HCT116 (cell line): ENCODE results near the gene IFT122. TPM values are rescaled to one million over a fixed set of nuclear protein-coding genes. Genes with fewer than 3 reads are reported as not detected.

Experiments used
- ATAC-seq: fragments of 200-7000 bp; cut with Tn5 transposase; 2 replicates; pipeline ENCODE4 v1.9.1; 2020; ENCODE audit warnings: mild to moderate bottlenecking, moderate library complexity
- BruUV-seq: library from RNA; stranded (reverse); fragments of 400-500 nt; replicated peaks from 2 replicates; lab custom pipeline; 2021; lab: Mats Ljungman, UMichigan
- CTCF ChIA-PET: fragments of 300-600 bp; sonication (Branson Sonifier 250); formaldehyde crosslinking; loops from one replicate; lab custom pipeline; 2021; ENCODE audit warnings: antibody characterized with exemption; lab: Charles Lee
- POLR2A ChIA-PET: fragments of 300-600, 350-600 bp; sonication (Branson Sonifier 250); formaldehyde crosslinking; loops from one replicate; lab custom pipeline; 2021; ENCODE audit warnings: antibody characterized with exemption; lab: Charles Lee
- RAD21 ChIA-PET, 2 experiments: fragments of 300-600 bp; sonication (Branson Sonifier 250); formaldehyde crosslinking; loops; one replicate each; lab custom pipeline; 2023; ENCODE audit warnings: low total read pairs in 2 of 2; ENCODE audit not compliant: uncharacterized antibody in 2 of 2, unreplicated experiment in 2 of 2, low non-redundant PET in 1 of 2; lab: Charles Lee
- DNase-seq: peaks from one replicate; pipeline ENCODE4 v3.0.0-alpha.2; 2010; ENCODE audit warnings: low read depth, low spot score
- H2AFZ ChIP-seq: fragments of 200-600 bp; shearing (Covaris generic), sonication (generic); 2 replicates; pipeline ENCODE4 v1.6.1; 2017; ENCODE audit warnings: low read depth, mixed run types, mixed read lengths, antibody characterized with exemption, low read length; ENCODE audit not compliant: poor library complexity, severe bottlenecking
- H3K27ac ChIP-seq: 2 replicates; pipeline ENCODE4 v1.5.1; 2012; ENCODE audit warnings: low read depth, low read length
- H3K27me3 ChIP-seq: fragments of 200-600 bp; sonication (generic); 2 replicates; pipeline ENCODE4 v1.6.1; 2016; ENCODE audit warnings: mixed run types, low read length, mixed read lengths; ENCODE audit not compliant: insufficient read depth
- H3K36me3 ChIP-seq, 2 experiments: fragments of 200-500 bp in 1 of 2; fragments of 200-600 bp in 1 of 2; sonication (Bioruptor generic) in 1 of 2; sonication (generic) in 1 of 2; 2 replicates each; pipeline versions ENCODE4 v1.5.1 to v1.6.1; 2014 to 2016; ENCODE audit warnings: low read length in 2 of 2, inconsistent platforms in 1 of 2, mixed read lengths in 1 of 2, mixed run types in 1 of 2; ENCODE audit not compliant: insufficient read depth in 2 of 2, control insufficient read depth in 1 of 2
- H3K4me1 ChIP-seq, 2 experiments: fragments of 200-600 bp in 1 of 2; sonication (generic) in 1 of 2; 2 replicates each; pipeline versions ENCODE4 v1.5.1 to v1.6.1; 2012 to 2017; ENCODE audit warnings: low read length in 2 of 2, inconsistent platforms in 1 of 2, mild to moderate bottlenecking in 1 of 2, mixed read lengths in 1 of 2, mixed run types in 1 of 2, moderate library complexity in 1 of 2; ENCODE audit not compliant: insufficient read depth in 2 of 2, control insufficient read depth in 1 of 2
- H3K4me2 ChIP-seq: fragments of 200-600 bp; sonication (generic); 2 replicates; pipeline ENCODE4 v1.6.1; 2017; ENCODE audit warnings: mixed run types, low read length, mixed read lengths
- H3K4me3 ChIP-seq, 2 experiments: fragments of 200-600 bp in 1 of 2; sonication (generic) in 1 of 2; replicated peaks in 1 of 2; 2 replicates each; pipeline ENCODE4 v1.5.1; 2011 to 2016; ENCODE audit warnings: low read length in 2 of 2, control low read depth in 1 of 2, low read depth in 1 of 2, mild to moderate bottlenecking in 1 of 2, mixed read lengths in 1 of 2, mixed run types in 1 of 2
- H3K79me2 ChIP-seq: fragments of 200-600 bp; sonication (generic); 2 replicates; pipeline ENCODE4 v1.6.1; 2017; ENCODE audit warnings: mild to moderate bottlenecking, mixed run types, low read length, moderate library complexity, mixed read lengths; ENCODE audit not compliant: insufficient read depth
- H3K9ac ChIP-seq: fragments of 200-600 bp; sonication (generic); 2 replicates; pipeline ENCODE4 v1.6.1; 2016; ENCODE audit warnings: low read length, mixed read lengths
- H3K9me2 ChIP-seq: fragments of 200-600 bp; sonication (generic), shearing (Covaris generic); 2 replicates; pipeline ENCODE4 v1.6.1; 2017; ENCODE audit warnings: mixed run types, mild to moderate bottlenecking, moderate library complexity; ENCODE audit not compliant: insufficient read depth
- H3K9me3 ChIP-seq, 2 experiments: fragments of 200-500 bp in 1 of 2; fragments of 200-600 bp in 1 of 2; sonication (Bioruptor generic) in 1 of 2; sonication (generic) in 1 of 2; 2 replicates each; pipeline ENCODE4 v1.6.1; 2014 to 2017; ENCODE audit warnings: low read length in 2 of 2, mixed read lengths in 2 of 2, inconsistent platforms in 1 of 2, low read depth in 1 of 2, mild to moderate bottlenecking in 1 of 2, mixed run types in 1 of 2, moderate library complexity in 1 of 2; ENCODE audit not compliant: control insufficient read depth in 1 of 2, insufficient read depth in 1 of 2
- H4K20me1 ChIP-seq: fragments of 200-600 bp; sonication (generic), shearing (Covaris generic); 2 replicates; pipeline ENCODE4 v1.6.1; 2017; ENCODE audit warnings: mixed run types, mild to moderate bottlenecking, moderate library complexity; ENCODE audit not compliant: insufficient read depth
- CEBPB ChIP-seq: IDR thresholded peaks from 2 replicates; pipeline ENCODE4 v1.6.1; 2012; ENCODE audit warnings: low read depth
- EZH2 ChIP-seq: fragments of 200-600 bp; sonication (generic); IDR thresholded peaks from 2 replicates; pipeline ENCODE4 v1.6.1; 2017; ENCODE audit warnings: antibody characterized with exemption, mixed run types
- EZH2phosphoT487 ChIP-seq: fragments of 200-600 bp; IDR thresholded peaks from 2 replicates; pipeline ENCODE4 v1.6.1; 2018; ENCODE audit warnings: antibody characterized with exemption, borderline replicate concordance
- FOSL1 ChIP-seq: IDR thresholded peaks from 2 replicates; pipeline ENCODE4 v1.6.1; 2012; ENCODE audit warnings: low read depth
- JUND ChIP-seq: IDR thresholded peaks from 2 replicates; pipeline ENCODE4 v1.6.1; 2012
- POLR2A ChIP-seq: IDR thresholded peaks from 2 replicates; pipeline ENCODE4 v1.7.0; 2011; ENCODE audit warnings: borderline replicate concordance; ENCODE audit not compliant: insufficient read depth, insufficient read length; ENCODE audit errors: extremely low read depth
- POLR2AphosphoS5 ChIP-seq: IDR thresholded peaks from 2 replicates; pipeline ENCODE4 v1.6.1; 2011; ENCODE audit warnings: mild to moderate bottlenecking, low read depth, low read length, moderate library complexity
- SIN3A ChIP-seq: IDR thresholded peaks from 2 replicates; pipeline ENCODE4 v1.6.1; 2012; ENCODE audit warnings: low read depth
- TCF7L2 ChIP-seq: IDR thresholded peaks from 2 replicates; pipeline ENCODE4 v1.7.0; 2011; ENCODE audit warnings: borderline replicate concordance, inconsistent platforms; ENCODE audit not compliant: insufficient read depth, insufficient read length; ENCODE audit errors: extremely low read depth
- YY1 ChIP-seq: IDR thresholded peaks from 2 replicates; pipeline ENCODE4 v1.6.1; 2011; ENCODE audit warnings: low read length, low read depth, moderate library complexity, mild to moderate bottlenecking; ENCODE audit not compliant: insufficient replicate concordance; ENCODE audit errors: extremely low read depth
- ZFX ChIP-seq: fragments of 450-650 bp; IDR thresholded peaks from 2 replicates; pipeline ENCODE4 v1.6.1; 2017
- ZNF274 ChIP-seq: fragments of 200-500 bp; sonication (Bioruptor generic); IDR thresholded peaks from 2 replicates; pipeline ENCODE4 v1.6.1; 2014; ENCODE audit warnings: mild to moderate bottlenecking, low read depth, low read length, inconsistent platforms
- intact Hi-C: fragments of 100-400 bp; cut with micrococcal nuclease; formaldehyde crosslinking; loops from 2 replicates; pipeline ENCODE4 v1.10.0; 2022
- total RNA-seq: library from RNA; stranded (reverse); gene quantifications from one replicate; pipeline ENCODE4 v1.2.1, GENCODE V29; 2021; ENCODE audit not compliant: unreplicated experiment
- TF ChIP-seq, protein P1 (sequence below): IDR thresholded peaks from 2 replicates; pipeline ENCODE4 v1.6.1; 2012
- TF ChIP-seq, protein P2 (sequence below): IDR thresholded peaks from 2 replicates; pipeline ENCODE4 v1.6.1; 2012
- TF ChIP-seq, protein P3 (sequence below), 3 experiments: fragments of 200-600 bp in 1 of 3; sonication (generic) in 1 of 3; IDR thresholded peaks in 2 of 3; conservative IDR thresholded peaks in 1 of 3; 2 replicates each; pipeline ENCODE4 v1.5.1; 2012 to 2017; ENCODE audit warnings: low read depth in 2 of 3, low read length in 2 of 3, antibody characterized with exemption in 1 of 3, borderline replicate concordance in 1 of 3, control low read depth in 1 of 3, mild to moderate bottlenecking in 1 of 3, mixed read lengths in 1 of 3, mixed run types in 1 of 3, moderate library complexity in 1 of 3; ENCODE audit not compliant: insufficient read depth in 1 of 3
- TF ChIP-seq, protein P4 (sequence below): IDR thresholded peaks from 2 replicates; pipeline ENCODE4 v1.6.1; 2011; ENCODE audit warnings: mild to moderate bottlenecking, low read length, moderate library complexity; ENCODE audit not compliant: insufficient replicate concordance; ENCODE audit errors: extremely low read depth

The IFT122 gene
- total RNA-seq, 1 experiment from 2014 or later, result 21.4 TPM

DNA sequence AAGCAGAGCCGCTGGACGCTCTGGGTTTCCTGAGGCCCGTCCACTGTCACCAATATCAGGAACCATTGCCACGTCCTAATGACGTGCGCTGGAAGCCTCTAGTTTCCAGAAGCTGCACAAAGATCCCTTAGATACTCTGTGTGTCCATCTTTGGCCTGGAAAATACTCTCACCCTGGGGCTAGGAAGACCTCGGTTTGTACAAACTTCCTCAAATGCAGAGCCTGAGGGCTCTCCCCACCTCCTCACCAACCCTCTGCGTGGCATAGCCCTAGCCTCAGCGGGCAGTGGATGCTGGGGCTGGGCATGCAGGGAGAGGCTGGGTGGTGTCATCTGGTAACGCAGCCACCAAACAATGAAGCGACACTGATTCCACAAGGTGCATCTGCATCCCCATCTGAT lies 91.7 kb downstream of the IFT122 start:
- no peaks in the 10 kb centered on the region for H4K20me1 ChIP-seq
- no TSS peak for BruUV-seq

More for the DNA sequence above, 91.7 kb downstream of the IFT122 start:
- ChIA-PET CTCF (no interaction called here), RAD21 (no interaction called here), POLR2A (no interaction called here)
- H3K9me2 ChIP-seq, result no peaks in the 10 kb centered on the region
- no peaks in the 10 kb centered on the region for H3K79me2 ChIP-seq
- ATAC-seq (no peak), DNase-seq (no peak)
- H3K4me1 ChIP-seq, result peaks cover 0 to 4% of the 10 kb centered on the region in 2 experiments; a peak in 1 of 4 replicates
- H3K9ac ChIP-seq, result no peak overlapping the region
- no peaks in the 10 kb centered on the region for H3K36me3 ChIP-seq
- no peak overlapping the region for H3K27ac ChIP-seq
- no peaks in the 10 kb centered on the region for H3K27me3 ChIP-seq
- H3K4me3 ChIP-seq, result no peak overlapping the region
- no peak overlapping the region for H3K4me2 ChIP-seq
- H2AFZ ChIP-seq, result no peak overlapping the region
- no peak for TF ChIP-seq POLR2A
- TF ChIP-seq ZFX, result no peak
- TF ChIP-seq TCF7L2, result no peak
- TF ChIP-seq POLR2AphosphoS5, result no peak
- TF ChIP-seq YY1, result no peak
- no peak for TF ChIP-seq JUND
- TF ChIP-seq, protein P1, sequence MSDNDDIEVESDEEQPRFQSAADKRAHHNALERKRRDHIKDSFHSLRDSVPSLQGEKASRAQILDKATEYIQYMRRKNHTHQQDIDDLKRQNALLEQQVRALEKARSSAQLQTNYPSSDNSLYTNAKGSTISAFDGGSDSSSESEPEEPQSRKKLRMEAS, result no peak
- TF ChIP-seq, protein P2, sequence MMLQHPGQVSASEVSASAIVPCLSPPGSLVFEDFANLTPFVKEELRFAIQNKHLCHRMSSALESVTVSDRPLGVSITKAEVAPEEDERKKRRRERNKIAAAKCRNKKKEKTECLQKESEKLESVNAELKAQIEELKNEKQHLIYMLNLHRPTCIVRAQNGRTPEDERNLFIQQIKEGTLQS, result no peak
- no peak for TF ChIP-seq SIN3A
- no peak for TF ChIP-seq ZNF274
- TF ChIP-seq EZH2, result no peak
- TF ChIP-seq, protein P3, sequence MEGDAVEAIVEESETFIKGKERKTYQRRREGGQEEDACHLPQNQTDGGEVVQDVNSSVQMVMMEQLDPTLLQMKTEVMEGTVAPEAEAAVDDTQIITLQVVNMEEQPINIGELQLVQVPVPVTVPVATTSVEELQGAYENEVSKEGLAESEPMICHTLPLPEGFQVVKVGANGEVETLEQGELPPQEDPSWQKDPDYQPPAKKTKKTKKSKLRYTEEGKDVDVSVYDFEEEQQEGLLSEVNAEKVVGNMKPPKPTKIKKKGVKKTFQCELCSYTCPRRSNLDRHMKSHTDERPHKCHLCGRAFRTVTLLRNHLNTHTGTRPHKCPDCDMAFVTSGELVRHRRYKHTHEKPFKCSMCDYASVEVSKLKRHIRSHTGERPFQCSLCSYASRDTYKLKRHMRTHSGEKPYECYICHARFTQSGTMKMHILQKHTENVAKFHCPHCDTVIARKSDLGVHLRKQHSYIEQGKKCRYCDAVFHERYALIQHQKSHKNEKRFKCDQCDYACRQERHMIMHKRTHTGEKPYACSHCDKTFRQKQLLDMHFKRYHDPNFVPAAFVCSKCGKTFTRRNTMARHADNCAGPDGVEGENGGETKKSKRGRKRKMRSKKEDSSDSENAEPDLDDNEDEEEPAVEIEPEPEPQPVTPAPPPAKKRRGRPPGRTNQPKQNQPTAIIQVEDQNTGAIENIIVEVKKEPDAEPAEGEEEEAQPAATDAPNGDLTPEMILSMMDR (IDR thresholded peaks at IDR 0.05 in 2 of 3, conservative IDR thresholded peaks at IDR 0.05 in 1 of 3; ENCODE audit: borderline replicate concordance in 1 of 3, insufficient read depth in 1 of 3, low read depth in 2 of 3, low read length in 2 of 3), result no peak
- no peak for TF ChIP-seq EZH2phosphoT487
- TF ChIP-seq, protein P4, sequence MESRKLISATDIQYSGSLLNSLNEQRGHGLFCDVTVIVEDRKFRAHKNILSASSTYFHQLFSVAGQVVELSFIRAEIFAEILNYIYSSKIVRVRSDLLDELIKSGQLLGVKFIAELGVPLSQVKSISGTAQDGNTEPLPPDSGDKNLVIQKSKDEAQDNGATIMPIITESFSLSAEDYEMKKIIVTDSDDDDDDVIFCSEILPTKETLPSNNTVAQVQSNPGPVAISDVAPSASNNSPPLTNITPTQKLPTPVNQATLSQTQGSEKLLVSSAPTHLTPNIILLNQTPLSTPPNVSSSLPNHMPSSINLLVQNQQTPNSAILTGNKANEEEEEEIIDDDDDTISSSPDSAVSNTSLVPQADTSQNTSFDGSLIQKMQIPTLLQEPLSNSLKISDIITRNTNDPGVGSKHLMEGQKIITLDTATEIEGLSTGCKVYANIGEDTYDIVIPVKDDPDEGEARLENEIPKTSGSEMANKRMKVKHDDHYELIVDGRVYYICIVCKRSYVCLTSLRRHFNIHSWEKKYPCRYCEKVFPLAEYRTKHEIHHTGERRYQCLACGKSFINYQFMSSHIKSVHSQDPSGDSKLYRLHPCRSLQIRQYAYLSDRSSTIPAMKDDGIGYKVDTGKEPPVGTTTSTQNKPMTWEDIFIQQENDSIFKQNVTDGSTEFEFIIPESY, result no peak
- no peak for TF ChIP-seq FOSL1
- TF ChIP-seq CEBPB, result no peak
- TF ChIP-seq, all 23 proteins: peak for 0
- intact Hi-C loops, result no loop called here
- H3K9me3 ChIP-seq, result no peaks in the 10 kb centered on the region
